ENCODE measurements around the gene MARCHF10.

MARCHF10 gene, protein sequence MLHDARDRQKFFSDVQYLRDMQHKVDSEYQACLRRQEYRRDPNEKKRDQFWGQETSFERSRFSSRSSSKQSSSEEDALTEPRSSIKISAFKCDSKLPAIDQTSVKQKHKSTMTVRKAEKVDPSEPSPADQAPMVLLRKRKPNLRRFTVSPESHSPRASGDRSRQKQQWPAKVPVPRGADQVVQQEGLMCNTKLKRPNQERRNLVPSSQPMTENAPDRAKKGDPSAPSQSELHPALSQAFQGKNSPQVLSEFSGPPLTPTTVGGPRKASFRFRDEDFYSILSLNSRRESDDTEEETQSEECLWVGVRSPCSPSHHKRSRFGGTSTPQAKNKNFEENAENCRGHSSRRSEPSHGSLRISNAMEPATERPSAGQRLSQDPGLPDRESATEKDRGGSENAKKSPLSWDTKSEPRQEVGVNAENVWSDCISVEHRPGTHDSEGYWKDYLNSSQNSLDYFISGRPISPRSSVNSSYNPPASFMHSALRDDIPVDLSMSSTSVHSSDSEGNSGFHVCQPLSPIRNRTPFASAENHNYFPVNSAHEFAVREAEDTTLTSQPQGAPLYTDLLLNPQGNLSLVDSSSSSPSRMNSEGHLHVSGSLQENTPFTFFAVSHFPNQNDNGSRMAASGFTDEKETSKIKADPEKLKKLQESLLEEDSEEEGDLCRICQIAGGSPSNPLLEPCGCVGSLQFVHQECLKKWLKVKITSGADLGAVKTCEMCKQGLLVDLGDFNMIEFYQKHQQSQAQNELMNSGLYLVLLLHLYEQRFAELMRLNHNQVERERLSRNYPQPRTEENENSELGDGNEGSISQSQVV

DNA sequence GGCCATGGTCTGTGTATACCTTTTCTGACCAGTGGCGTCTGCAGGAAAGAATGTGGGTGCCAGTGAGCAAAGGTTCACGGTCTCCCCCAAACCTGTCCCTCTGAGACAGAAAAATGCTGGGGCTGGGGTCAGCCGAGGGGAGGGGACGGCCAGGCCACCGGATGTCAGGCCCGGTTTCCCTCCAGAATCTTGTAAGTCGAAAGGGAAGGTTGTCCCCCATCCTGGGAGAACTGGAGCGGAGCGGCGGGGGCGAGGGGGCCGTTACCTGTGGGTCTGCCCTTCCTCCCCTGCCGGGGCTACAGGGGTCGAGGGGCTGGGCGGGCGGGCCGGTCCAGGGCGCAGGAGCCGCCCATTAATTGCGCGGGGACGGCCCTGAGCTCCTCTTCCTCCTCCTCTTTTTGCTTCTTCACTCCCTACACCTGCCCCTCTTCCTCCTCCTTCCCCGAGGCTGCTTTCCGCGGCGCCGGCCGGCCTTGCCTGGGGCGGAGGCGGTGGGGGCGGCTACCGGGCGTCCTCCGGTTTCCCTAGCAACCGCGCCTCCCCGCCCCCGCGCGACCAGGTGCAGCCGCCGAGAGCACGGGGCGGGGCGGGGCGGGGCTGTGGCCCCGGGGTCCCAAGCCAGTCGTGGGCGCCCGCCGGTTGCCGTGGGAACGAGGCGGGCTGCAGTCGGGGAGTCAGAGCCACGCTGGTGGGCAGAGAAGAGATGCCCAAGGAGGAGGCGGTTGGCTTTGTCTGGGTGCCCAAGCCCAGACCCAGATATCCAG is at the start of gene MARCHF10:
Gene MARCHF10 (minus strand): TSS at position 503 of the 764 bp plus-strand sequence. CDS start 6,579 bp downstream, outside the sequence.
- Histone ChIP-seq H3K4me3 (ENCODE audit: severe bottlenecking) (peak within 1 kb of the TSS; percentile 7), H3K4me1 (ENCODE audit: insufficient read depth, poor library complexity, severe bottlenecking) (peaks cover 26% of the 10 kb centered on the region), H3K36me3 (ENCODE audit: low read depth) (no peaks in the 10 kb centered on the region), H3K9me3 (ENCODE audit: severe bottlenecking) (no peaks in the 10 kb centered on the region), H3K27me3 (ENCODE audit: insufficient read depth, poor library complexity, severe bottlenecking) (no peaks in the 10 kb centered on the region), H3K27ac (ENCODE audit: poor library complexity, severe bottlenecking) (peak within 1 kb of the TSS; percentile 96)
- TF ChIP-seq, protein P1, sequence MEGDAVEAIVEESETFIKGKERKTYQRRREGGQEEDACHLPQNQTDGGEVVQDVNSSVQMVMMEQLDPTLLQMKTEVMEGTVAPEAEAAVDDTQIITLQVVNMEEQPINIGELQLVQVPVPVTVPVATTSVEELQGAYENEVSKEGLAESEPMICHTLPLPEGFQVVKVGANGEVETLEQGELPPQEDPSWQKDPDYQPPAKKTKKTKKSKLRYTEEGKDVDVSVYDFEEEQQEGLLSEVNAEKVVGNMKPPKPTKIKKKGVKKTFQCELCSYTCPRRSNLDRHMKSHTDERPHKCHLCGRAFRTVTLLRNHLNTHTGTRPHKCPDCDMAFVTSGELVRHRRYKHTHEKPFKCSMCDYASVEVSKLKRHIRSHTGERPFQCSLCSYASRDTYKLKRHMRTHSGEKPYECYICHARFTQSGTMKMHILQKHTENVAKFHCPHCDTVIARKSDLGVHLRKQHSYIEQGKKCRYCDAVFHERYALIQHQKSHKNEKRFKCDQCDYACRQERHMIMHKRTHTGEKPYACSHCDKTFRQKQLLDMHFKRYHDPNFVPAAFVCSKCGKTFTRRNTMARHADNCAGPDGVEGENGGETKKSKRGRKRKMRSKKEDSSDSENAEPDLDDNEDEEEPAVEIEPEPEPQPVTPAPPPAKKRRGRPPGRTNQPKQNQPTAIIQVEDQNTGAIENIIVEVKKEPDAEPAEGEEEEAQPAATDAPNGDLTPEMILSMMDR (IDR thresholded peaks at IDR 0.05; ENCODE audit: poor library complexity, severe bottlenecking): no peak
- no peak for DNase-seq (ENCODE audit: low spot score)
- ATAC-seq (ENCODE audit: low read depth): peak; percentile 45

DNA sequence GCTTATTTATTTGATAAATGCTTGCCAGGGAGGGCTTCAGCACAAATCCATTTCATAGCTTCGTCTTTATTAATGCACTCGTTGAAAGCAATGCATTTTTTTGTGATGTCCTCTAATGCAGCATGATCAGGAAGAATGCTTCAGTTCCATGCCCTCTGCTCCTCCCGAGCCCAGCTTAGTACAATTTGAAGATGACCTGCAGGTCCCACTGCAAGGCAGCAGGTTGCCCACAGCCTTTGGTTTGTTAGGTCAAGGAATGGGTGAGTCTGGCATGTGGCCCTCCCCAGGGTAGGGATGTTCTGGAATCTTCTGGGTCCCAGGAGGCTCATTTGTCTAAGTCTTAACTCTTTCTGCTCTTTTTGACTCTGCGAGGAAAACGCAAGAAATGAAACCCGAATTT is 49.4 kb upstream of the MARCHF10 start:
- no peak for ATAC-seq (ENCODE audit: low read depth)
- TF ChIP-seq, protein P1 (IDR thresholded peaks at IDR 0.05; ENCODE audit: poor library complexity, severe bottlenecking): no peak
- no peaks in the 10 kb centered on the region for H3K27me3 ChIP-seq (ENCODE audit: insufficient read depth, poor library complexity, severe bottlenecking)
- H3K4me3 ChIP-seq (ENCODE audit: severe bottlenecking): no peak overlapping the region
- H3K27ac ChIP-seq (ENCODE audit: poor library complexity, severe bottlenecking): no peak overlapping the region
- no peaks in the 10 kb centered on the region for H3K36me3 ChIP-seq (ENCODE audit: low read depth)
- no peak for DNase-seq (ENCODE audit: low spot score)
- H3K4me1 ChIP-seq (ENCODE audit: insufficient read depth, poor library complexity, severe bottlenecking): peaks cover 33% of the 10 kb centered on the region
- H3K9me3 ChIP-seq (ENCODE audit: severe bottlenecking): no peaks in the 10 kb centered on the region

DNA sequence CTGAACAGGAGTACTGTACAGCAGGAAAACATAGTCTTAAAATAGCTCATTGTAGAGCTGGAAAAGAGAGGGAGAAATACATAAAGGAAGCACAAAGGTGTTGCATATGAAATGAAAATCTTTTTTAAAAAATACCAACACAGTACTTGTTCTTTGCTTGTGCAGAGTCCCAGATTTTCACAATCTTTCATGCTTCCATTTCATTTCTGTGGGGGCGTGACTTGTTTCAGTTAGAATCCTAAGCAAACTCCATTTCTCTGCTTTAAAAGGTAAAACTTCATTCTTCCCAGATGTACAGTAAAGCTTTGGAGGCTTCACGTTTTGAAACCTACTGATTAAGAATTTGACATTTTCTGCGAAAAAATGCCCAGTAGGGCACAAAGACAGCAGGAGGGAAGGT is 48.5 kb upstream of the MARCHF10 start:
- no peak overlapping the region for H3K27ac ChIP-seq (ENCODE audit: poor library complexity, severe bottlenecking)
- no peaks in the 10 kb centered on the region for H3K27me3 ChIP-seq (ENCODE audit: insufficient read depth, poor library complexity, severe bottlenecking)
- H3K4me3 ChIP-seq (ENCODE audit: severe bottlenecking): no peak overlapping the region
- TF ChIP-seq, protein P1 (IDR thresholded peaks at IDR 0.05; ENCODE audit: poor library complexity, severe bottlenecking): no peak
- DNase-seq (ENCODE audit: low spot score): no peak
- ATAC-seq (ENCODE audit: low read depth): no peak
- peaks cover 25% of the 10 kb centered on the region for H3K4me1 ChIP-seq (ENCODE audit: insufficient read depth, poor library complexity, severe bottlenecking)
- no peaks in the 10 kb centered on the region for H3K9me3 ChIP-seq (ENCODE audit: severe bottlenecking)
- no peaks in the 10 kb centered on the region for H3K36me3 ChIP-seq (ENCODE audit: low read depth)

DNA sequence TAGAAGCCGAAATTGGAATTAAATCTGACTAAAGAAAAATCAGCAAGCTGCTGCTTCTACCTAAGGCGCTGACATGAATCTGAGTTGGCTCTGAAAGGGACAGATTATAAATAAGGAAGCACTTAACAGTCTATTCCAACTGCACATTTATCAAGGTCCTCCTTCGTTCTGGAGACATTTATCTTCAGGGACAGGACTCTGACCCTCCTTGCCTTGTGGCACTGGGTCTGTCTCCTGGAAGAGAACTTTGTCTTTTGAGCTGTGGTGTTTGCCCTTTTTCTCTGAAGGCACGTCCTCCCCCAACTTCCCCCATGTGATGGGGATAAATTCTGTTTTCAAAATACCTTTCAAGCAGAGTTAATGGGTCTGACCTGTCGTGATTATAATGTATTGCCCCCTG is 47.0 kb upstream of the MARCHF10 start:
- ATAC-seq (ENCODE audit: low read depth): no peak
- H3K9me3 ChIP-seq (ENCODE audit: severe bottlenecking): no peaks in the 10 kb centered on the region
- H3K4me1 ChIP-seq (ENCODE audit: insufficient read depth, poor library complexity, severe bottlenecking): peaks cover 12% of the 10 kb centered on the region
- TF ChIP-seq, protein P1 (IDR thresholded peaks at IDR 0.05; ENCODE audit: poor library complexity, severe bottlenecking): no peak
- DNase-seq (ENCODE audit: low spot score): no peak
- H3K4me3 ChIP-seq (ENCODE audit: severe bottlenecking): no peak overlapping the region
- no peaks in the 10 kb centered on the region for H3K27me3 ChIP-seq (ENCODE audit: insufficient read depth, poor library complexity, severe bottlenecking)
- H3K36me3 ChIP-seq (ENCODE audit: low read depth): no peaks in the 10 kb centered on the region
- no peak overlapping the region for H3K27ac ChIP-seq (ENCODE audit: poor library complexity, severe bottlenecking)

All from RWPE2 (cell line).